GM19468 (cell line): ENCODE results near the gene ACOT12.
"Not testable (repeated sequence)": the region's sequence is repeated elsewhere in the genome, so short reads cannot be mapped to it uniquely, and the experiment has no call there.

Experiments
- ATAC-seq: cut with Tn5 transposase; IDR thresholded peaks from one replicate; pipeline ENCODE4 v1.9.1; 2021; ENCODE audit warnings: mild to moderate bottlenecking, moderate library complexity, moderate number of reproducible peaks; ENCODE audit not compliant: unreplicated experiment; ENCODE audit errors: extremely low read depth

The ACOT12 gene

DNA sequence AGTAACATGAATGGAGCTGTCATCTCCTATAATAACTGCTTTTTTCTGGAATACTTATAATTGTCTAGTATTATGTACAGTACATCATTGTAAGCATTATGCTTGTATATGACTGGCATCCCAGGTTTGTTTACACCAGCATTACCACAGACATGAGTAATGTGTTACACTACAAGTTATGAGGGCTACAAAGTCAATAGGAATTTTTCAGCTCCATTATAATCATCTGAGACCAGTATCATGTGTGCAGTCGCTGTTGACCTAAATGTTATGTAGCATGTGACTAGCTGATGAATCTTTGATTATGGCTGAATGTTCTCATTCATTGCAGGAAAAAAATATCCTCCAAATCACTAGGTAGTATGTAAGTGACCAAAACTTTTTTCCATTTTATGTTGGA, 90.4 kb downstream of the ACOT12 start:
- ATAC-seq = no peak

DNA sequence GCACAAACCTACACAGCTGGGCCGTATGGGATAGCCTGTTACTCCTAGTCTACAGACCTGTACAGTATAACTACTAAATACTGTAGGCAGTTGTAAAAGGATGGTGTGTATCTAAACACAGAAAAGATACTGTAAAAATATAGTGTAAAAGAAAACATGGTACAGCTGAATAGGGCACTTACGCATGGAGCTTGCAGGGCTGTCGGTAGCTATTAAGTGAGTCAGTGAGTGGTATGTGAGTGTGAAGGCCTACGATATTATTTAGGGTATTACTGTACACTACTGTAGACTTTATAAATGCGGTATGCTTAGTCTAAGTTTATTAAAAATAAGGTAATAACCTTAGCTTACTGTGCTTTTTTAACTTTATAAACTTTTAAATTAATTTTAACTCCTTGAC, 91.3 kb downstream of the ACOT12 start:
- ATAC-seq = no peak

DNA sequence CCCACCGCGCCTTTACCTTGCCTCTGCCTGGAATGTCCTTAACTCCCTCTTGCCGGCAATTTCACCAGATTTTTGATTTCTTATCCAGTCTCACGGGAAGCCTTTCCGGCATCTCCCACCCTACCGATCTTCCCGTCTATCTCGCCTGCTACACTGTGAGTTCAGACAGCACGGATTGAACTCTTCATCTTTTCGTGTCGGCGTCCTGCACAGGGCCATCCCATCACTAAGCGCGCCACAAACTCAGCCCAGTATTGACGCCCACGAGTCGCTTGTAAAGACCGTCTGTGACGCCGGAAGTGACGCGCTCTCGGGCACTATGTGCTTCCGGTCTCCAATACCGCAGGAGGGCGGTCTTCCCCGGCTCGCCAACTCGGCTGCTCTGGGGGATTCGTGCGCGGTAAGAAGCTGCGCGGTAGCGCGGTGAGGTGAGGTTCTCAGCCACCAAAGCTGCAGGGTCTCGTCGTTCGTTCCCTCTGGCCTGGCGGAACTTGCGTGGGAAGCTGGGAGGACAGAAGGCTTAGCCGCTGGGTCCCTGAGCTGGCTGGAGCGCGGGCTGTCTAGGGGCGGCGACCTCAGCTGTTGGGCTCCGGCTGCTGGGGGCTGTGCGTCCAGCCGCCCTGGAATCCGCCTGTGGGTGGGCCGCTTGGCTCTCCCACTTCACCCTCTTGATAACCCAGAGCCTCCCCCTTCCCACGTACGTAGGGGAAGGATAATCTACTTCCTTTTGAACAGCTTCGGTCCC, 92.5 kb downstream of the ACOT12 start, which contains the start of gene ZCCHC9:
ZCCHC9 (plus strand) TSS at position 317 of the 745 bp plus-strand sequence. CDS start 3,171 bp downstream, outside the sequence.
- ATAC-seq = peak; percentile 99

DNA sequence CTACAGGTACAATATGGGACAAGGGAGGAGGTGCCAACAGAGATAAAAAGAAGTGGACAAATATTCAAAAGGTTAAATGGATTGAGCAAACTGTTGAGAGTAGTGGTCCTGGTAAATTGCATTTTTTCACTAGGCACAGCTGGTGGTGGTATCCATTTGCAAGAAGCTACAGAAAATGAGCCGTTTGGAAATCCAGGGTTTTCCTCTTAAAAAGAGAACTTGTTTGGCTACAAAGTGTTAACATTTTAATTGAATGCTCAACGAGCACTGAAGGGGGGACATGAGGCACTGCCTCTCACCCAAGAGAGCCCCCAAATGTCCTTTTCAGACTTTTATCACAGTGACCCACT, 93.0 kb downstream of the ACOT12 start:
- ATAC-seq = no peak

DNA sequence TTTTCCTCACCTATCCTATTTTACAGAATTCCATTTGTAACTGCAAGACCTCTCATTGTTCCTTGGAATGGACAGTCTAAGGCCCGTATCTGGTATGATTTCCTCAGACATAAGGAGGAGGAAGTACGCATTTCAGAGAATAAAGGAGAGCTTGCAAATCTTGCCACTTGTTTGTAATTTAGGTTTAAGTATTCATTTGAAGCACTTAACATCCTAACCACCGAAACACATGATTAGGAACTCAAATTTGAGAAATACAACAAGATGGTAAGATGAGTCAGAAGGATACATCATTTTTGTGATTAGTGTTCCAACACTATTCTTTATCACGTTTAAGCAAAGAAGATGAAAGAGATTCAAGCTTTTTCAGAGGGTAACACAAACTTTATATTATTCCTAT, 96.4 kb downstream of the ACOT12 start:
- no peak for ATAC-seq

DNA sequence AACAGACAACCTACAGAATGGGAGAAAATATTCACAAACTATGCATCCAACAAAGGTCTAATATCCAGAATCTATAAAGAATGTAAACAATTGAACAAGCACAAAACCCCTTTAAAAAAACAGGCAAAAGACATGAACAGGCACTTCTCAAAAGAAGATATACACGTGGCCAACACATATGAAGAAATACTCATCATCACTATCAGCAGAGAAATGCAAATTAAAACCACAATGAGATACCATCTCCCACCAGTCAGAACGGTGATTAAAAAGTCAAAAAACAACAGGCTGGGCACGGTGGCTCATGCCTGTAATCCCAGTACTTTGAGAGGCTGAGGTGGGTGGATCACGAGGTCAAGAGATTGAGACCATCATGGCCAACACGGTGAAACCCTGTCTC, 99.9 kb downstream of the ACOT12 start:
- not testable (repeated sequence) for ATAC-seq

DNA sequence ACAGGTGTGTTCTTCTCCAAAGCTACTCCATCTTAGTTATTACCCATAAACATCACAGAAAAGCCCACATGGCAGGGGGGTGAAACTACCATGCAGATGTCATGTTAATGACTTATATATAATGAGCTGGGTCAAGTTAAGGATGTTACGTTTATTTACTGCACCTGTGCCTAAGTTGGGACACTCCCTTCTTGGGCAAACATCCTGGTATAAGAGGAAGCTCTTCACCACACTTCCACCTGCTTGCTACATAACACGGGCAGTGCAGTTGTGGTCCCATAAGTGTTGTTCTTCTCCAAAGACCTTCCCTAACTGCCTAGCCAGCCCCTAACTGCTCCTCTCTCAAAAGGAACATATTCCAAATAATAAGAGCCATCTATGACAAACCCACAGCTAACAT, 101.8 kb downstream of the ACOT12 start:
- no peak for ATAC-seq

DNA sequence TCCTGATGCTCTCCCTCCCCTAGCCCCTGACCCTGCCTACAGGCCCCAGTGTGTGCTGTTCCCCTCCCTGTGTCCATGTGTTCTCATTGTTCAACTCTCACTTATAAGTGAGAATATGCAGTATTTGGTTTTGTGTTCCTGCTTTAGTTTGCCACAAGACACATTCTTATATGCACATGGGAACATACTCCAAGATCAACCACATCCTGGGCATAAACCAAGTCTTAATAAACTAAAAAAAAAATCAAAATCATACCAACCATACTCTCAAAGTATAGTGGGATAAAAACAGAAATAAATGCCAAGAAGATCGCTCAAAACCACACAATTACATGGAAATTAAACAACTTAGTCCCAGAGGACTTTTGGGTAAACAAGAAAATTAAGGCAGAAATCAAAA, 103.8 kb downstream of the ACOT12 start:
- ATAC-seq = no peak

DNA sequence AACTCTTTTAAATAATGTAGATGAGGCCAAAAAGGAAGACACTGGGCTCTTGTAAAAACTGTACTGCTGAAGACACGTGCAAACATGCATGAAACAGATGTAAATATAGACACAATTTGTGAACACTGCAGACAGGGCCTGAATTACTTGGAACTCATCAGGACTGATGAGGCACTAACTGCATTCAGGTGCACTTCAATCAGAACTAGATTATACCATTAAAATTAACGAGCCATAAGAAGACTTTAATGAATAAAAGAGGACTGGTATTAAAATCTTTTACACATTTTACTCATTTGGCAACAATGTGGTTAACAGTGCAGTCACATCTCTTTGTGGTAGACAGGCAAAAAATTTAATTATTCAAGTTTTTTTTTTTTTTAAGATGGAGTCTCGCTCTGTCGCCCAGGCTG, 105.9 kb downstream of the ACOT12 start:
- no peak for ATAC-seq

DNA sequence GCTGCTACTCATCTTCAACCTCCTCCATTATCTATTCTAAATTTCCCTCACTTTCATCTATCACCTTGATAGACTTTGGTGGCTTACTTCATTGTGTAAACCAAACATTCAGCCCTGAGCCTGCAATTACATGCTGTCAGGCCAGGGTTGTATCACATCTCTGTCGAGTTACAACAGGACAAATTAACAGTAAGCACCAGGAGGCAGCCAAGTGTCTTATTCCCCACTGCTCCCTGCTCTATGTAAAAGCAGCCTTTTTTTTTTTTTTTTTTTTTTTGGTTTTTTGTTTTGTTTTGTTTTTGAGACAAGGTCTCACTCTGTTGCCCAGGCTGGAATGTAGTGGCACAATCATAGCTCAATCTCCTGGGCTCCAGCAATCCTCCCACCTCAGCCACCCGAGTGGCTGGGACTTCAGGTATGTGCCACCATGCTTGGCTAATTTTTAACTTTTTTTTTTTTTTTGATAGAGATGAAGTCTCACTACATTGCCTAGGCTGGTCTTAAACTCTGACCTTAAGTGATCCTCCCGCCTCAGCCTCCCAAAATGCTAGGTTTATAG, 107.8 kb downstream of the ACOT12 start:
- ATAC-seq = no peak

DNA sequence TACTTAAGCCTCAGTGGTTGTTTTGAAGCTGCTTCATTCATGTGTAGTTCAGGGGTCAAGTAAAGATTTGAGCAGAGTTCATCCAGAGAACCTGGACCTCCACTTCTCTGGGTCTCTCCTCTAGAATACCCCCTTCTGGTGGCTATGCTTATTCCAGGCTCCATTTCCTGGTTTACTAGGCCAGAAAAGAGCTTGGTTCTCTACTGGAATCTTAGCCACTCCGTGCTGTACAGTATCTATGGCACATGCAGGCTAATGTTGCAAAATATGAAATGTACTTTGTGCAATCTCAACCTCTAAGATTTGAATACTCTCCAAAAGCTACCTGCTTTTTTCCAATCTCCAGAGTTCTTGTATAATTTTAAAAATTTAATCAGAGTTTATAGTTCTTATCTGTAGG, 110.0 kb downstream of the ACOT12 start:
- ATAC-seq = no peak
